ENCODE results near the gene TBC1D7.

Gene TBC1D7

GRCh38 chr6:13294499-13295069 is 33.8 kb downstream of the TBC1D7 start:
- no peak for DNase-seq (ENCODE audit: low spot score)

- DNase-seq (ENCODE audit: low spot score), result no peak
These were observed 35.6 kb downstream of the TBC1D7 start for GRCh38 chr6:13292774-13293173.

- no peak for DNase-seq (ENCODE audit: low spot score)
These were observed 38.0 kb downstream of the TBC1D7 start for GRCh38 chr6:13290335-13290734.

GRCh38 chr6:13289789-13290318 is 38.5 kb downstream of the TBC1D7 start:
- no peak for DNase-seq (ENCODE audit: low spot score)

GRCh38 chr6:13288969-13289391 is 39.4 kb downstream of the TBC1D7 start:
- no peak for DNase-seq (ENCODE audit: low spot score)

- no peak for DNase-seq (ENCODE audit: low spot score)
These were observed 39.9 kb downstream of the TBC1D7 start for GRCh38 chr6:13288481-13288880.

- no peak for DNase-seq (ENCODE audit: low spot score)
These were observed 41.2 kb downstream of the TBC1D7 start for GRCh38 chr6:13287104-13287503.

- no peak for DNase-seq (ENCODE audit: low spot score)
These were observed 42.2 kb downstream of the TBC1D7 start for GRCh38 chr6:13286181-13286580.

- DNase-seq (ENCODE audit: low spot score), result no peak
These were observed 42.6 kb downstream of the TBC1D7 start for GRCh38 chr6:13285705-13286104.

- DNase-seq (ENCODE audit: low spot score), result no peak
These were observed 43.7 kb downstream of the TBC1D7 start for GRCh38 chr6:13284646-13285045.

- no peak for DNase-seq (ENCODE audit: low spot score)
These were observed 45.0 kb downstream of the TBC1D7 start for GRCh38 chr6:13283331-13283730.

GRCh38 chr6:13282393-13283069 is 45.8 kb downstream of the TBC1D7 start:
- DNase-seq (ENCODE audit: low spot score), result no peak

GRCh38 chr6:13281686-13282085 is 46.7 kb downstream of the TBC1D7 start:
- DNase-seq (ENCODE audit: low spot score), result no peak

GRCh38 chr6:13280254-13280653 is 48.1 kb downstream of the TBC1D7 start:
- no peak for DNase-seq (ENCODE audit: low spot score)

- DNase-seq (ENCODE audit: low spot score), result no peak
These were observed 49.3 kb downstream of the TBC1D7 start for GRCh38 chr6:13278991-13279390.

- no peak for DNase-seq (ENCODE audit: low spot score)
These were observed 50.2 kb downstream of the TBC1D7 start for GRCh38 chr6:13278164-13278563.

- no peak for DNase-seq (ENCODE audit: low spot score)
These were observed 51.1 kb downstream of the TBC1D7 start for GRCh38 chr6:13277231-13277630.

GRCh38 chr6:13275435-13275989 is 52.8 kb downstream of the TBC1D7 start:
- no peak for DNase-seq (ENCODE audit: low spot score)

GRCh38 chr6:13274707-13275434 is 53.5 kb downstream of the TBC1D7 start:
- DNase-seq (ENCODE audit: low spot score), result no peak

GRCh38 chr6:13273931-13274706 is 54.2 kb downstream of the TBC1D7 start:
- DNase-seq (ENCODE audit: low spot score), result peak; percentile 55

GRCh38 chr6:13273202-13273930 is 55.0 kb downstream of the TBC1D7 start:
- DNase-seq (ENCODE audit: low spot score), result no peak

Data from activated CD4-positive, alpha-beta T cell treated with anti-CD3 and anti-CD28 coated beads, Interleukin-2, Interleukin-4, amounts not matched to agents 100 ng/mL and 50 ng/mL, durations not matched to agents 16 hours and 8 hours (primary cell).